HEK293 (cell line): ENCODE data around the gene SLC29A3.

Experiments
- CTCF ChIP-seq: fragments of 450-650 bp; formaldehyde crosslinking; IDR thresholded peaks from 2 replicates; pipeline ENCODE4 v1.5.1; 2016; ENCODE audit warnings: missing biosample characterization, missing genetic modification characterization
- ZNF274 ChIP-seq, 2 experiments: fragments of 200-500 bp in 1 of 2; fragments of 450-650 bp in 1 of 2; sonication (Bioruptor generic) in 1 of 2; formaldehyde crosslinking in 1 of 2; IDR thresholded peaks; 2 replicates each; pipeline versions ENCODE4 v1.5.1 to v1.6.1; 2014 to 2016; ENCODE audit warnings: borderline replicate concordance in 1 of 2, inconsistent platforms in 1 of 2, low read length in 1 of 2, missing biosample characterization in 1 of 2, missing genetic modification characterization in 1 of 2
- ZNF311 ChIP-seq: fragments of 450-650 bp; formaldehyde crosslinking; IDR thresholded peaks from 2 replicates; pipeline ENCODE4 v1.5.1; 2017; ENCODE audit warnings: missing biosample characterization, missing genetic modification characterization, borderline replicate concordance
- ZNF324 ChIP-seq: fragments of 450-650 bp; formaldehyde crosslinking; IDR thresholded peaks from 2 replicates; pipeline ENCODE4 v1.5.1; 2016; ENCODE audit warnings: missing biosample characterization, missing genetic modification characterization
- ZNF654 ChIP-seq: fragments of 450-650 bp; formaldehyde crosslinking; IDR thresholded peaks from 2 replicates; pipeline ENCODE4 v1.5.1; 2016; ENCODE audit warnings: low read depth, missing biosample characterization, missing genetic modification characterization
- ZNF785 ChIP-seq: fragments of 450-650 bp; formaldehyde crosslinking; IDR thresholded peaks from 2 replicates; pipeline ENCODE4 v1.5.1; 2016; ENCODE audit warnings: missing biosample characterization, missing genetic modification characterization
- TF ChIP-seq, protein P1 (sequence below): fragments of 450-650 bp; formaldehyde crosslinking; IDR thresholded peaks from 2 replicates; pipeline ENCODE4 v1.5.1; 2017; ENCODE audit warnings: missing biosample characterization, missing genetic modification characterization
- TF ChIP-seq, protein P2 (sequence below): fragments of 450-650 bp; formaldehyde crosslinking; IDR thresholded peaks from 2 replicates; pipeline ENCODE4 v1.5.1; 2016; ENCODE audit warnings: missing biosample characterization, missing genetic modification characterization

DNA sequence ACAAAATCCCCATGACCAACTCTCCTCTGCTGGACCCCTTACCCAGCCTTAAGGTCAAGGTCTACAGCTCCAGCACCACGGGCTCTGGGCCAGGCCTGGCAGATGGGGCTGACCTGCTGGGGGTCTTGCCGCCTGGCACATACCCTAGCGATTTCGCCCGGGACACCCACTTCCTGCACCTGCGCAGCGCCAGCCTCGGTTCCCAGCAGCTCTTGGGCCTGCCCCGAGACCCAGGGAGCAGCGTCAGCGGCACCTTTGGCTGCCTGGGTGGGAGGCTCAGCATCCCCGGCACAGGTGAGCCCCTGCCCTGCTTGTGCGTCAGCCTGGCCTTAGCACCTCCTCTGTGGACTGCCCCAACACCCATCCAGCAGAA, 27.5 kb upstream of the SLC29A3 start:
- TF ChIP-seq ZNF654 (tag by site-specific recombination) (no peak), CTCF (no peak), ZNF311 (tag by site-specific recombination) (no peak), ZNF324 (tag by site-specific recombination) (no peak), ZNF274 (IDR thresholded peaks at IDR 0.05; ENCODE audit: low read length) (no peak), ZNF274 (tag by site-specific recombination; IDR thresholded peaks at IDR 0.05; ENCODE audit: borderline replicate concordance) (no peak), ZNF785 (no peak)
- TF ChIP-seq, protein P1, sequence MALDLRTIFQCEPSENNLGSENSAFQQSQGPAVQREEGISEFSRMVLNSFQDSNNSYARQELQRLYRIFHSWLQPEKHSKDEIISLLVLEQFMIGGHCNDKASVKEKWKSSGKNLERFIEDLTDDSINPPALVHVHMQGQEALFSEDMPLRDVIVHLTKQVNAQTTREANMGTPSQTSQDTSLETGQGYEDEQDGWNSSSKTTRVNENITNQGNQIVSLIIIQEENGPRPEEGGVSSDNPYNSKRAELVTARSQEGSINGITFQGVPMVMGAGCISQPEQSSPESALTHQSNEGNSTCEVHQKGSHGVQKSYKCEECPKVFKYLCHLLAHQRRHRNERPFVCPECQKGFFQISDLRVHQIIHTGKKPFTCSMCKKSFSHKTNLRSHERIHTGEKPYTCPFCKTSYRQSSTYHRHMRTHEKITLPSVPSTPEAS (tag by site-specific recombination) = no peak
- TF ChIP-seq, protein P2, sequence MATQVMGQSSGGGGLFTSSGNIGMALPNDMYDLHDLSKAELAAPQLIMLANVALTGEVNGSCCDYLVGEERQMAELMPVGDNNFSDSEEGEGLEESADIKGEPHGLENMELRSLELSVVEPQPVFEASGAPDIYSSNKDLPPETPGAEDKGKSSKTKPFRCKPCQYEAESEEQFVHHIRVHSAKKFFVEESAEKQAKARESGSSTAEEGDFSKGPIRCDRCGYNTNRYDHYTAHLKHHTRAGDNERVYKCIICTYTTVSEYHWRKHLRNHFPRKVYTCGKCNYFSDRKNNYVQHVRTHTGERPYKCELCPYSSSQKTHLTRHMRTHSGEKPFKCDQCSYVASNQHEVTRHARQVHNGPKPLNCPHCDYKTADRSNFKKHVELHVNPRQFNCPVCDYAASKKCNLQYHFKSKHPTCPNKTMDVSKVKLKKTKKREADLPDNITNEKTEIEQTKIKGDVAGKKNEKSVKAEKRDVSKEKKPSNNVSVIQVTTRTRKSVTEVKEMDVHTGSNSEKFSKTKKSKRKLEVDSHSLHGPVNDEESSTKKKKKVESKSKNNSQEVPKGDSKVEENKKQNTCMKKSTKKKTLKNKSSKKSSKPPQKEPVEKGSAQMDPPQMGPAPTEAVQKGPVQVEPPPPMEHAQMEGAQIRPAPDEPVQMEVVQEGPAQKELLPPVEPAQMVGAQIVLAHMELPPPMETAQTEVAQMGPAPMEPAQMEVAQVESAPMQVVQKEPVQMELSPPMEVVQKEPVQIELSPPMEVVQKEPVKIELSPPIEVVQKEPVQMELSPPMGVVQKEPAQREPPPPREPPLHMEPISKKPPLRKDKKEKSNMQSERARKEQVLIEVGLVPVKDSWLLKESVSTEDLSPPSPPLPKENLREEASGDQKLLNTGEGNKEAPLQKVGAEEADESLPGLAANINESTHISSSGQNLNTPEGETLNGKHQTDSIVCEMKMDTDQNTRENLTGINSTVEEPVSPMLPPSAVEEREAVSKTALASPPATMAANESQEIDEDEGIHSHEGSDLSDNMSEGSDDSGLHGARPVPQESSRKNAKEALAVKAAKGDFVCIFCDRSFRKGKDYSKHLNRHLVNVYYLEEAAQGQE (tag by site-specific recombination) = no peak
